ENCODE data around the gene JPH4.

JPH4 gene

DNA sequence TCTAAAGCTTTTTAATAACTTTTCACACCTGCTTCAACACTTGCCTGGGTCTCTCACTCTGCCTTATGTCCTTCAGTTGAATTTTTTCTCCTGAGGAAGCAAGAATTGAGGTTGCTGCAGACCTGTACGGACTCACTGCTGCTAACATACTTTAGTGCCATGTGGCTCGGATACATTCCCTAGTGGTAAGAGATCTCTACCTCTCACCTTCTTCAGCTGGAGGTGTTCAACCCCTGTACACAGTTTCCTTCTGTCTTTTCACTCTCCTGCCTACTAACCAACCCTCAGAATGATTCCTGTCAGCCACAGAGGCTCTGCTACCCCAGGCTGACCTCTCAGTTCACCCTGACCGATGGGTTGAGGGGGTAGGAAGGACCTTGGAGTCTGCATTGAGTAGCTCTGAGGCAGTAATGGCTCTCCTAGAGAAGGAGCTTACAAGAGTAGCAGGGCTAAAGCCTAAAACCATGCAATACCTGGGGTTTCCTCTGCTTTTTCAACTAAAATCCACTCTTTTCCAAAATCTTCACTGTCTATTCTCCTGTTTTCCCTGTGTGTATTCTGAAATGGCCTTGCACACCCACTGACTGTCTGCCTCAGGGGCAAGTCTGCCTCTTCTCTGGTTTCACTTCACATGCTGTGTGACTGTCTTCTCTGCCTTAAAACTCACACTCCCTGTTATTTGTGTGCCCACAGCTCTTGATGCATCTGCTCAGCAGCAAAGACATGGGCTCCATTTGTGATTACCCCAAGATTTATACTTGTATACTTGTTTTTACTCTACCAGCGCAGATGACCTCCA lies 43.5 kb upstream of the JPH4 start:
- H3K36me3 ChIP-seq (ENCODE audit: insufficient read depth, low read length) = no peaks in the 10 kb centered on the region
- no peak for DNase-seq
- no peaks in the 10 kb centered on the region for H3K79me2 ChIP-seq (ENCODE audit: insufficient read depth, low read length)
- ATAC-seq (ENCODE audit: insufficient read depth, low read depth) = no peak
- H2AFZ ChIP-seq (ENCODE audit: low read depth, low read length) = no peak overlapping the region
- H3K9me3 ChIP-seq (ENCODE audit: insufficient read depth, low read length, severe bottlenecking) = peaks cover 27% of the 10 kb centered on the region
- H3K4me1 ChIP-seq (ENCODE audit: insufficient read depth, low read length) = no peaks in the 10 kb centered on the region
- no peaks in the 10 kb centered on the region for H4K20me1 ChIP-seq (ENCODE audit: insufficient read depth, low read length)
- H3K4me3 ChIP-seq (ENCODE audit: low read depth in 1 of 2, low read length in 2 of 2) = no peak overlapping the region
- no peak overlapping the region for H3K27ac ChIP-seq (ENCODE audit: low read length)
- TF ChIP-seq EZH2 (IDR thresholded peaks at IDR 0.05; ENCODE audit: borderline replicate concordance, low read depth, low read length, severe bottlenecking) = no peak
- TF ChIP-seq, protein P1, sequence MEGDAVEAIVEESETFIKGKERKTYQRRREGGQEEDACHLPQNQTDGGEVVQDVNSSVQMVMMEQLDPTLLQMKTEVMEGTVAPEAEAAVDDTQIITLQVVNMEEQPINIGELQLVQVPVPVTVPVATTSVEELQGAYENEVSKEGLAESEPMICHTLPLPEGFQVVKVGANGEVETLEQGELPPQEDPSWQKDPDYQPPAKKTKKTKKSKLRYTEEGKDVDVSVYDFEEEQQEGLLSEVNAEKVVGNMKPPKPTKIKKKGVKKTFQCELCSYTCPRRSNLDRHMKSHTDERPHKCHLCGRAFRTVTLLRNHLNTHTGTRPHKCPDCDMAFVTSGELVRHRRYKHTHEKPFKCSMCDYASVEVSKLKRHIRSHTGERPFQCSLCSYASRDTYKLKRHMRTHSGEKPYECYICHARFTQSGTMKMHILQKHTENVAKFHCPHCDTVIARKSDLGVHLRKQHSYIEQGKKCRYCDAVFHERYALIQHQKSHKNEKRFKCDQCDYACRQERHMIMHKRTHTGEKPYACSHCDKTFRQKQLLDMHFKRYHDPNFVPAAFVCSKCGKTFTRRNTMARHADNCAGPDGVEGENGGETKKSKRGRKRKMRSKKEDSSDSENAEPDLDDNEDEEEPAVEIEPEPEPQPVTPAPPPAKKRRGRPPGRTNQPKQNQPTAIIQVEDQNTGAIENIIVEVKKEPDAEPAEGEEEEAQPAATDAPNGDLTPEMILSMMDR (IDR thresholded peaks at IDR 0.05; ENCODE audit: borderline replicate concordance, extremely low read depth, low read length, poor library complexity, severe bottlenecking) = no peak
- H3K4me2 ChIP-seq (ENCODE audit: insufficient read depth, low read length) = no peak overlapping the region
- no peak overlapping the region for H3K9ac ChIP-seq (ENCODE audit: low read depth, low read length)
- H3K27me3 ChIP-seq (ENCODE audit: insufficient read depth, low read length, poor library complexity) = no peaks in the 10 kb centered on the region

DNA sequence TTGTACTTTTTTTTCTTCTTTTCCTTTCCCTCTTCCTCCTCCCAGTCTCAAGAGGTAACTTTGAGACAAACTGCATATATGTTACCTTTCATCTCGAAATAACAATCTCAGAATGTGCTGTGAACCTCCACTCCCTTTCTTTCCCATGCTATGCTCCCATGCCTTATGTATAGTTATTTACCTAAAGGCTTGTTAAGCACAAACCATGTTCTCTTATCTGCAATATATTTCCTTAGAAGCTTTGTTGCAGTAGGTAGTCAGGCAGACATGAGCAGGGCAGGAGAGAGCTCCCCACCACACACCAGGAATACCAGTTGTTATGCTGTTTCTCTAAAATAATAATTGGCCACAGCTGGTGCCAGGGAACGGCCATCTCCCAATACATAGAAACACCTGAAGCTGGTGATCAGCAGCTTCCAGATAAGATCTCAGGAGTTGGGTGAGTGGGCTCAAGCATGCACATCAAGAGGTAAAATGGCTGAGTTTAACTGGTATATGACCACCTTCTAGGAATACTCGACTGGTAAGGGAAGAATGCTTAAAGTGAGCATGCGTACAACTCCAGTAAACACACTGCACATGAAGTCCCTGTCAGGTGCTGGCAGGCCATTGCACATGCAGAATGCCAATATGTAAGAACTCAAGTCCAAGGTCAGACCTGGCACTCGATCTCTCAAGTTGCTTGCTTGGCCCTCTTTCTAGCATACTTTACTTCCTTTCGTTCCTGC lies 42.8 kb upstream of the JPH4 start:
- DNase-seq = no peak
- ATAC-seq (ENCODE audit: insufficient read depth, low read depth) = no peak
- no peaks in the 10 kb centered on the region for H4K20me1 ChIP-seq (ENCODE audit: insufficient read depth, low read length)
- H3K9me3 ChIP-seq (ENCODE audit: insufficient read depth, low read length, severe bottlenecking) = peaks cover 27% of the 10 kb centered on the region
- no peak for TF ChIP-seq EZH2 (IDR thresholded peaks at IDR 0.05; ENCODE audit: borderline replicate concordance, low read depth, low read length, severe bottlenecking)
- TF ChIP-seq, protein P1 (IDR thresholded peaks at IDR 0.05; ENCODE audit: borderline replicate concordance, extremely low read depth, low read length, poor library complexity, severe bottlenecking) = no peak
- no peak overlapping the region for H3K27ac ChIP-seq (ENCODE audit: low read length)
- H3K4me2 ChIP-seq (ENCODE audit: insufficient read depth, low read length) = no peak overlapping the region
- H3K36me3 ChIP-seq (ENCODE audit: insufficient read depth, low read length) = no peaks in the 10 kb centered on the region
- H3K9ac ChIP-seq (ENCODE audit: low read depth, low read length) = no peak overlapping the region
- H3K4me1 ChIP-seq (ENCODE audit: insufficient read depth, low read length) = no peaks in the 10 kb centered on the region
- no peak overlapping the region for H2AFZ ChIP-seq (ENCODE audit: low read depth, low read length)
- H3K79me2 ChIP-seq (ENCODE audit: insufficient read depth, low read length) = no peaks in the 10 kb centered on the region
- no peak overlapping the region for H3K4me3 ChIP-seq (ENCODE audit: low read depth in 1 of 2, low read length in 2 of 2)
- H3K27me3 ChIP-seq (ENCODE audit: insufficient read depth, low read length, poor library complexity) = no peaks in the 10 kb centered on the region

- peaks cover 20% of the 10 kb centered on the region for H3K9me3 ChIP-seq (ENCODE audit: insufficient read depth, low read length, severe bottlenecking)
- TF ChIP-seq, protein P1 (IDR thresholded peaks at IDR 0.05; ENCODE audit: borderline replicate concordance, extremely low read depth, low read length, poor library complexity, severe bottlenecking) = no peak
- no peak for TF ChIP-seq EZH2 (IDR thresholded peaks at IDR 0.05; ENCODE audit: borderline replicate concordance, low read depth, low read length, severe bottlenecking)
- no peaks in the 10 kb centered on the region for H3K36me3 ChIP-seq (ENCODE audit: insufficient read depth, low read length)
- H3K4me1 ChIP-seq (ENCODE audit: insufficient read depth, low read length) = no peaks in the 10 kb centered on the region
- no peaks in the 10 kb centered on the region for H3K27me3 ChIP-seq (ENCODE audit: insufficient read depth, low read length, poor library complexity)
- H3K27ac ChIP-seq (ENCODE audit: low read length) = no peak overlapping the region
- no peaks in the 10 kb centered on the region for H4K20me1 ChIP-seq (ENCODE audit: insufficient read depth, low read length)
- no peak overlapping the region for H2AFZ ChIP-seq (ENCODE audit: low read depth, low read length)
- H3K9ac ChIP-seq (ENCODE audit: low read depth, low read length) = no peak overlapping the region
- DNase-seq = no peak
- no peak overlapping the region for H3K4me2 ChIP-seq (ENCODE audit: insufficient read depth, low read length)
- no peaks in the 10 kb centered on the region for H3K79me2 ChIP-seq (ENCODE audit: insufficient read depth, low read length)
- no peak for ATAC-seq (ENCODE audit: insufficient read depth, low read depth)
- no peak overlapping the region for H3K4me3 ChIP-seq (ENCODE audit: low read depth in 1 of 2, low read length in 2 of 2)
These were observed 41.6 kb upstream of the JPH4 start for GRCh38 chr14:23620177-23620702.
